Neural progenitor cell (in vitro differentiated cells): ENCODE results near the gene UMOD. TPM values are rescaled to one million over a fixed set of nuclear protein-coding genes. Genes with fewer than 3 reads are reported as not detected.

Experiments
- DNase-seq: peaks from one replicate; pipeline ENCODE4 v3.0.0-alpha.2; 2016; ENCODE audit warnings: low spot score
- H2AFZ ChIP-seq: fragments of 200-600 bp; sonication (generic); replicated peaks from 2 replicates; pipeline ENCODE4 v1.6.1; 2016; ENCODE audit warnings: antibody characterized with exemption
- H3F3A ChIP-seq: fragments of 200-600 bp; sonication (generic); 2 replicates; pipeline ENCODE4 v1.6.1; 2016; ENCODE audit warnings: antibody characterized with exemption, low read depth
- H3K27ac ChIP-seq: fragments of 200-600 bp; sonication (generic); 2 replicates; pipeline ENCODE4 v1.5.1; 2016; ENCODE audit warnings: mild to moderate bottlenecking
- H3K27me3 ChIP-seq: fragments of 200-600 bp; sonication (generic); 2 replicates; pipeline ENCODE4 v1.6.1; 2016; ENCODE audit warnings: mild to moderate bottlenecking, moderate library complexity
- H3K36me3 ChIP-seq: fragments of 200-600 bp; sonication (generic); 2 replicates; pipeline ENCODE4 v1.5.1; 2016
- H3K4me1 ChIP-seq: fragments of 200-600 bp; sonication (generic); 2 replicates; pipeline ENCODE4 v1.6.1; 2016; ENCODE audit warnings: mixed run types
- H3K4me2 ChIP-seq: fragments of 200-600 bp; sonication (generic); 2 replicates; pipeline ENCODE4 v1.6.1; 2016
- H3K4me3 ChIP-seq: fragments of 200-600 bp; sonication (generic); 2 replicates; pipeline ENCODE4 v1.5.1; 2016
- H3K79me2 ChIP-seq: fragments of 200-600 bp; sonication (generic); 2 replicates; pipeline ENCODE4 v1.6.1; 2016; ENCODE audit warnings: low read depth
- H3K9ac ChIP-seq: fragments of 200-600 bp; sonication (generic); 2 replicates; pipeline ENCODE4 v1.6.1; 2016
- H3K9me3 ChIP-seq: fragments of 200-600 bp; sonication (generic); 2 replicates; pipeline ENCODE4 v1.5.1; 2016; ENCODE audit warnings: low read depth
- H4K20me1 ChIP-seq: fragments of 200-600 bp; sonication (generic); 2 replicates; pipeline ENCODE4 v1.6.1; 2016; ENCODE audit warnings: low read depth
- H3K27ac Mint-ChIP-seq: 3 replicates; pipeline ENCODE4 v1.8.0; 2021; ENCODE audit warnings: mixed read lengths
- H3K27me3 Mint-ChIP-seq: 2 replicates; pipeline ENCODE4 v1.8.0; 2022; ENCODE audit warnings: low read depth, mild to moderate bottlenecking, inconsistent platforms, moderate library complexity, mixed read lengths; ENCODE audit not compliant: insufficient read depth
- H3K36me3 Mint-ChIP-seq: 3 replicates; pipeline ENCODE4 v1.8.0; 2021; ENCODE audit warnings: mixed read lengths
- H3K4me1 Mint-ChIP-seq: 3 replicates; pipeline ENCODE4 v1.8.0; 2021; ENCODE audit warnings: mixed read lengths
- H3K4me3 Mint-ChIP-seq: 3 replicates; pipeline ENCODE4 v1.8.0; 2021; ENCODE audit warnings: mild to moderate bottlenecking, moderate library complexity, mixed read lengths
- H3K9me3 Mint-ChIP-seq: 3 replicates; pipeline ENCODE4 v1.8.0; 2020; ENCODE audit warnings: mixed read lengths
- CTCF ChIP-seq: fragments of 200-600 bp; sonication (generic); IDR thresholded peaks from 2 replicates; pipeline ENCODE4 v1.5.1; 2017; ENCODE audit warnings: antibody characterized with exemption, mild to moderate bottlenecking
- EZH2 ChIP-seq: fragments of 200-600 bp; sonication (generic); IDR thresholded peaks from 2 replicates; pipeline ENCODE4 v1.6.1; 2017; ENCODE audit warnings: antibody characterized with exemption, mild to moderate bottlenecking, moderate library complexity
- EZH2phosphoT487 ChIP-seq: fragments of 200-600 bp; sonication (generic); IDR thresholded peaks from 2 replicates; pipeline ENCODE4 v1.6.1; 2017; ENCODE audit warnings: antibody characterized with exemption
- total RNA-seq: library from RNA; depleted of rRNA; stranded (reverse); fragments of >200 nt; gene quantifications from 2 replicates; pipeline ENCODE4 v1.2.3, GENCODE V29; 2015; ENCODE audit warnings: low replicate concordance

Gene UMOD
- total RNA-seq, 1 donor from 2014 or later, result not detected

GRCh38 chr16:20325005-20325404, 27.5 kb downstream of the UMOD start:
- no peak overlapping the region for H3K4me3 ChIP-seq
- H3K36me3 ChIP-seq, result no peaks in the 10 kb centered on the region
- no peak overlapping the region for H2AFZ ChIP-seq
- no peaks in the 10 kb centered on the region for H3K27me3 ChIP-seq
- no peaks in the 10 kb centered on the region for H3K9me3 ChIP-seq
- H3K9ac ChIP-seq, result no peak overlapping the region
- Mint-ChIP-seq H3K27ac (no peak overlapping the region), H3K36me3 (no peaks in the 10 kb centered on the region), H3K4me1 (no peaks in the 10 kb centered on the region), H3K4me3 (no peak overlapping the region), H3K27me3 (peaks cover 8% of the 10 kb centered on the region), H3K9me3 (no peaks in the 10 kb centered on the region)
- no peaks in the 10 kb centered on the region for H3K4me1 ChIP-seq
- H3K79me2 ChIP-seq, result no peaks in the 10 kb centered on the region
- no peak for TF ChIP-seq CTCF
- no peak for TF ChIP-seq EZH2
- no peak for TF ChIP-seq EZH2phosphoT487
- no peak overlapping the region for H3K27ac ChIP-seq
- H3F3A ChIP-seq, result no peaks in the 10 kb centered on the region
- DNase-seq, result no peak
- H3K4me2 ChIP-seq, result no peak overlapping the region
- H4K20me1 ChIP-seq, result no peaks in the 10 kb centered on the region

DNA sequence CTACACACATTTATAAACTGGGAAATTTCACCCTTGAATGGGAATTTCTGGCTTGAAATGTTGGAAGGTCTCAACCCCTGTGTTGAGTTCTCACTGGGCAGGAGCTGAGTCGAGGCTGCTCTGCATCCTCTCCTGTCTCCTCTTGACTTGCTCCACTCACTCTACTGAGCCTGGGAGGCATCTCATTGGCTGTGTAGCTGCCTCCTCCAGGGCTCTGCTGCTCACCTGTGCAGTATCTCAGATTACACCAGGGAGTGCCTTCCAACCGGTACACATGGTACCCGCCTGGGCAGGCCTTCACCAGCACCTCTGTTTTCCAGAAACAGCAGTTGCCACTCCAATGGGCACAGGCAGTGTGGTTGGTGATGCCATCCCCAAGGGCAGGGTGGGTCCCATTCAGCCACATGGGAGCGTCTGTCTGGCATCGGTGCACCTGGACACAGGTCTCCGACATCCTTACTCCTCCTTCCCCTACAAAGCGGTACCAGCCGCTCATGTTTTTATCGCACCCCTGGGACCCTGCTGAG, 28.9 kb downstream of the UMOD start:
- Histone ChIP-seq H3F3A (no peaks in the 10 kb centered on the region), H4K20me1 (no peaks in the 10 kb centered on the region), H3K27me3 (no peaks in the 10 kb centered on the region), H3K36me3 (no peaks in the 10 kb centered on the region), H3K27ac (no peak overlapping the region), H3K4me2 (no peak overlapping the region), H2AFZ (no peak overlapping the region), H3K4me1 (no peaks in the 10 kb centered on the region), H3K9me3 (no peaks in the 10 kb centered on the region), H3K79me2 (no peaks in the 10 kb centered on the region), H3K9ac (no peak overlapping the region), H3K4me3 (no peak overlapping the region)
- no peak overlapping the region for H3K4me3 Mint-ChIP-seq
- H3K9me3 Mint-ChIP-seq, result no peaks in the 10 kb centered on the region
- no peaks in the 10 kb centered on the region for H3K4me1 Mint-ChIP-seq
- no peak overlapping the region for H3K27ac Mint-ChIP-seq
- TF ChIP-seq CTCF, result no peak
- no peak for TF ChIP-seq EZH2phosphoT487
- no peak for TF ChIP-seq EZH2
- peaks cover 14% of the 10 kb centered on the region for H3K27me3 Mint-ChIP-seq
- H3K36me3 Mint-ChIP-seq, result no peaks in the 10 kb centered on the region
- DNase-seq, result no peak

DNA sequence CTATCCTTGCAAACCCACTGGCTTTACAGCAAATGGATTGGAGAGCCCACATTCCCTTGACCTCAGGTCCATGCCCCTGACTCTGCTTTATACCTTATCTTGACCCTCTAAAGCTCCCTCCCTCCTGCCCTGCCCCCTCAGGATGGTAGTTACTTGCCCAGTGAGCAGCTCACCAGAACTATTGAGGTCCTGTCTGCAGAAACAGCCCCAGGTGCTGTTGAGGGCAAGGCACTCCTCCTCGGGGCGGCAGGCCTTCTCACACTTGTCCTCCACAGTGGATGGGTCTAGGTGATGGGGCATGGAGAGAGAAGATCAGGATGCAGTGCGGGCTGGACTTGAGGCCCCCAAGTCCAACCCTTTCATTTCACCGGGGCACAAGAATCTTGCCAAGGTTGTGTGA, 29.8 kb downstream of the UMOD start:
- Mint-ChIP-seq H3K27me3 (peaks cover 14% of the 10 kb centered on the region), H3K9me3 (no peaks in the 10 kb centered on the region), H3K4me1 (no peaks in the 10 kb centered on the region), H3K27ac (no peak overlapping the region), H3K4me3 (no peak overlapping the region), H3K36me3 (no peaks in the 10 kb centered on the region)
- no peaks in the 10 kb centered on the region for H3K9me3 ChIP-seq
- H4K20me1 ChIP-seq, result no peaks in the 10 kb centered on the region
- no peaks in the 10 kb centered on the region for H3K27me3 ChIP-seq
- TF ChIP-seq CTCF (no peak), EZH2 (no peak), EZH2phosphoT487 (no peak)
- no peak for DNase-seq
- H3K4me2 ChIP-seq, result no peak overlapping the region
- no peaks in the 10 kb centered on the region for H3K36me3 ChIP-seq
- H2AFZ ChIP-seq, result no peak overlapping the region
- H3K4me3 ChIP-seq, result no peak overlapping the region
- no peak overlapping the region for H3K27ac ChIP-seq
- no peak overlapping the region for H3K9ac ChIP-seq
- H3F3A ChIP-seq, result no peaks in the 10 kb centered on the region
- H3K4me1 ChIP-seq, result no peaks in the 10 kb centered on the region
- no peaks in the 10 kb centered on the region for H3K79me2 ChIP-seq
